HG02938 (cell line): ENCODE data around the gene LETM1.
A peak's percentile ranks its signal among the peaks of the same experiment; 100 is the strongest.

Experiments
- ATAC-seq: cut with Tn5 transposase; IDR thresholded peaks from one replicate; pipeline ENCODE4 v1.9.1; 2021; ENCODE audit warnings: mild to moderate bottlenecking, moderate library complexity; ENCODE audit not compliant: unreplicated experiment

LETM1 gene

GRCh38 chr4:1873291-1873690 is 17.3 kb upstream of the LETM1 start:
- ATAC-seq: no peak

GRCh38 chr4:1872870-1873269 is 16.9 kb upstream of the LETM1 start:
- ATAC-seq: no peak

- peak; percentile 9 for ATAC-seq
Observed at GRCh38 chr4:1871471-1872021, 15.6 kb upstream of the LETM1 start.

DNA sequence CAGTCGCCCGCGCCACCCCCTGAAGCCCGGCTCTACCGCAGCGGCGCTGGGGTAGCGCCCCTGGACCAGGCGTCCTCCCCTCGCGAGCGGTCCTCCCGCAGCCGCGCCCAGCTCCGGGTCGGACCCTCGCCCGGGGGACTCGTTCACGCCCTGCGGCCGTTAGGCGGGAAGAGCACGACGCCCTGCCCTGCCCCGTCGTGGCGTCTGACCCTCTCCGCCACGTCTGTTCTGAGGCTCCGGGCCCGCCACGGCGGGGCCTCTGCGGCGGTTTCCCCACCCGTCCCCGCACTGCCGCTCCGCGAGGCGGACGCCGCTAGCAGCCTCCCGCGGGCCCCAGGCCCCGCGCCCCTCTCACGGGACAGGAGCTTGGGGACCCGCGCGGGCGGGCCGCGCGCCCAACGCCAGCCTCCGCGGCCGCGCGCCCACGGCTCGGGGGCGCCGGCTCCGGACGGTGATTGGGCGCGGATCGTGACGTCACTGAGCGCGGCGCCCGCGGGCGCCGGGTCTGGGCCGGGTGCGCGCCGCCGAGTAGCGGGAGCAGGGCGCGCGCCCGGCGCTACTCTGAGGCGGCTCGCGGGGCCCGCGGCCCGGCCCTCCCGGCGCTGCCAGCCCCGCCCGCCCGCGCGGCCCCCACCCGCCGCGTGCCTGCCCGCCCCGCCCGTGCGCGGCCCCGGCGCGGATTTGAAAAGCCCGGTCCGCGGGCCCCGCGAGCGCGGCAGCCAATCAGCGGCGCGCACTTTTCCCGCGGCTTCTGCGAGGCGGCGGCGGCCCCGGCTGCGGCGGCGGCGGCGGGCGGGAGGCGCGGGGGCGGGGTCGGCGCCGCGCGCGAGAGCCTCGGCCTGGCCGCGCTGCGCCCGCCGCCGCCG is 14.9 kb upstream of the LETM1 start, which contains the start of gene NSD2:
Gene NSD2 (plus strand): TSS at position 816 of the 866 bp plus-strand sequence. CDS start 29,262 bp downstream, outside the sequence.
- peak; percentile 56 for ATAC-seq

GRCh38 chr4:1870328-1870577 is 14.3 kb upstream of the LETM1 start:
- peak; percentile 51 for ATAC-seq

- peak; percentile 5 for ATAC-seq
Observed at GRCh38 chr4:1869530-1870327, 13.8 kb upstream of the LETM1 start.

DNA sequence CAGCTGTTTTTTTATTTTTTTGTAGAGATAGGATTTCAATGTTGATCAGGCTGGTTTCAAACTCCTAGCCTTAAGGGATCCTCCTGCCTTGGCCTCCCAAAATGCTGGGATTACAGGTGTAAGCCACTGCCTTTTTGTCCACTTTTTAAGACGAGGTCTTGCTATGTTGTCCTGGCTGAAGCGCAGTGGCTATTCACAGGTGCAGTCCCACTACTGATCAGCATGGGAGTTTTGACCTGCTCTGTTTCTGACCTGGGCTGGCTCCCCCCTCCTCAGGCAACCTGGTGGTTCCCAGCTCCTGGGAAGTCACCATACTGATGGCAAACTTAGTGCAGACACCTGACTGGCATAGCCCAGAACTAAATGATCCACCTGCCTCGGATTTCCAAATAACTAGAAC is 13.0 kb upstream of the LETM1 start:
- no peak for ATAC-seq

DNA sequence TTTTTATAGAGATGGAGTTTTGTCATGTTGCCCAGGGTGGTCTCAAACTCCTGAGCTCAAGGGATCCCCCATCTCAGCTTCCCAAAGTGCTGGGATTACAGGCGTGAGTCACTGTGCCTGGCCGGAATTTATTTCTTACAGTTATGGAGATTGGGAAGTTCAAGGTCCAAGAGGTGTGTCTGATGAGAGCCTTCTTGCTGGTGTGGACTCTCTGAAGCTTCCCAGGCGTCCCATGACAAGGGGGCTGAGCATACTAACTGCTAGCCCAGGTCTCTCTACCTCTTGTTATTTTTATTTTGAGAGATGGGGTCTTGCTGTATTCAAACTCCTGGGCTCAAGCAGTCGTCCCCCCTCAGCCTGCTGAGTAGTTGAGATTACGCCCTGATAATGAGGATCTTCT is 12.3 kb upstream of the LETM1 start:
- ATAC-seq: no peak

DNA sequence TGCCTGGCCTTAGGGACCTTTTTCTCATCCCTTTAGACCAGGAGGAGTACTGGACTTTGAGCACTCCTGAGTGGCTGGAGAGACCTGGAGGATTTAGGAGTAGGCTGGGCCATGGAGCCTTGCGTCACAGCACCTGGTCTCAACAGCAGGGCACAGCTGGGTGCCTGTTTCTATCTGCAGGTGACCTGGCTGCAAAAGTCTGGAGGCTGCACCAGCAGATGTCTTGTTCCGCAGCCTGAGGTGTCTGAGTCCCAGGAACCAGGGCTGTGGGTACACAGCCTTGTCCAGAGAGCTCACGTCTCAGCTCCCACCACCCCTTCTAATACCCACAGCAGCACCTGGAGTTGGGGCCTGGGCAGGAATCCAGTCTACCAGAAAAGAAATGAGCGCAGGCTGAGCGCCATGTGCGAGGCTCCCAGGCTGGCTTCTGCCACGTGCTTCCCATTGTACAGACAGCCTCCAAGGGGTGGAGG is 10.3 kb upstream of the LETM1 start:
- ATAC-seq: no peak

DNA sequence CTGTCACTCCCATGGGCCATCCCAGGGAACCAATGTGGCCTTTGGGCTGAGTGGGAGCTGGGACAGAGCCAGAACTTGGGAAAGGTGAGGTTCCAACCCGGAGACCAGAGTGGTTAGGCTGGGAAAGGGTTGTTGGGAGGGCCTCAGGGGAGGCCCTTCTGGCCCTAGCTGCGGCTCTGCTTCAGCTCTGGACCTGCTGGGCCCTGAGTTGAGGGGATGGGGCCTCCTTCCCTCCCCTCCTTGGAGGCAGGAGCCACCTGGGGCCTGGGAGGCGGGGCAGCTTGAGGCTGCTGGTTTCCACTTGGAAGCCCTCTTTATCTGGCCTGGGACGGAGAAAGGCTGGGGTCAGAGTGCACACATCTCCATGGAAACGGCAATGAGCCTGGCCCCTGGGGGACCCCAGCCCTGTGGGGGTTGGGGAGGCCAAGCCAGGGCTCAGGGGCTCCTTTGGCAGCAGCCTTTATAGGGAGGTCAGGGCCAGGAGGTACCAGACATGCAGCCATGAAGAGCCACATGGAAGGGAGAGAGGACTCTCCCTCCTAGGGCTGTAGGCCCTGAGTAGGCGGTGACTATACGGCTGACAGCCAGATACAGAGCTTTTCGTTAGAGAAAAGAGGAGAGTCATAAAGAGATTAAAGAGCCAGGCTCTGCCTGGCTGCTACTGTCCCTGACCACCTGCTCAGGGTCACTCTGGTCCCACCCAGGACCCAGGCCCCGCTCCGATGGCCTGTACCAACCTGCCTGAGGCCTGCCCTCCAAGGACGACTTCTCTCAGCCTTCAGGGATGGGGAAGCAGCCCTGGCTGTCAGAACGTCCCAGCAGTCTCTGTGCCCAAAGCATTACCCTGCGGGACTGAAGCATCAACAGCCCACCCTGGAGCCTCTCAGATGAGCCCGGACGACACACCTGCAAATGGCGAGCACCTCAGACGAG is 8.4 kb upstream of the LETM1 start:
- no peak for ATAC-seq

DNA sequence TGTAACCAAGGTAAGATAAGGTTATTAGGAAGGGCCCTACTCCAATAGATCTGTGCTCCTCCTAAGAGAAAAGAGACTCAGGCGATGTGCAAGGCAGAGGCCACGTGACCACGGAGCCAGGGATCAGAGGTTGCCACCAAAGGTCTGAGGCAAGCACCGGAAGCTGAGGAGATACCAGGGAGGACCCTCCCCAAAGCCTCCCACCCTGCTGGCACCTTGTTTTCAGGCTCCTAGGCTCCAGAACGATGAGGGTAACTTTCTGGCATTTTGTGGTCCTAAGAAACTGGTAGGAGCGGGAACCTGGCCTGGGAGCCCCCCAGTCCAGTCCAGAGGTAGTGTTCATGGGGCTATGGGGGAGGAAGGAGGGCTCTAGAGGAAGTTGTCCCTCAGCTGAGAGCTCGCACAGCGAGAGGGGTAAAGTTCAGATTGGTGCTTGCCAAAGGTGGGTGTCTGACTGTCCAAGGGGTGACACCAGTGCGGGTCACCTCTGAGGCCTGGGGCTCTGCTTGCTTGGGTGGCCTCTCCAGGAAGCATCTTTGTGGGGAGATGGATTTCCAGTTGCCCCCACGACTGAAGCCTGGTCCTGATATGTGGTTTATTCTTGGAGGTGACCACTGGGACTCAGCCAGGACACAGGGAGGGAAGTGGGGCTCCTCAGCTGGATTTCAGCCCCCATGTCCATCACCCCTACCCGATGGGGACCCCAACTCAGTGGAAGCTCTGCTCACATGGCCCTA is 7.5 kb upstream of the LETM1 start:
- ATAC-seq: no peak

- no peak for ATAC-seq
Observed at GRCh38 chr4:1862961-1863296, 7.0 kb upstream of the LETM1 start.

- no peak for ATAC-seq
Observed at GRCh38 chr4:1862055-1862911, 6.3 kb upstream of the LETM1 start.

DNA sequence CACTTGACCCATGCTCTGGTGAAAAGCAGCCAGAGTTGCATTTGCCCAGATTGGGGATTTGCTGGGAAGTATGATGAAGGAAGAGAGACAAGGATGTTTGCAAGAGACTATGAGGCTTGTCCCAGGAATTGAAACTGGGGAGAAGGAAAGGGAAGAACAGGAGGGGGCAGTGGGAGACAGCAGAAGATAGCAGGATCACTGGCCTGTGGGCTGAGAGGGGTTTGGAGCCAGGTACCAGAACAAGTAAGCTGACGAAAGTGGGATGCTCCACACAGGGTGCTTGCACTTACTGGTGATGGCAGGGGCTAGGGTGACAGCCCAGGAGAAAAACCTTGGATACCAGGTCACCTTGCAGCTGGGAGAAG is 3.4 kb upstream of the LETM1 start:
- ATAC-seq: no peak

DNA sequence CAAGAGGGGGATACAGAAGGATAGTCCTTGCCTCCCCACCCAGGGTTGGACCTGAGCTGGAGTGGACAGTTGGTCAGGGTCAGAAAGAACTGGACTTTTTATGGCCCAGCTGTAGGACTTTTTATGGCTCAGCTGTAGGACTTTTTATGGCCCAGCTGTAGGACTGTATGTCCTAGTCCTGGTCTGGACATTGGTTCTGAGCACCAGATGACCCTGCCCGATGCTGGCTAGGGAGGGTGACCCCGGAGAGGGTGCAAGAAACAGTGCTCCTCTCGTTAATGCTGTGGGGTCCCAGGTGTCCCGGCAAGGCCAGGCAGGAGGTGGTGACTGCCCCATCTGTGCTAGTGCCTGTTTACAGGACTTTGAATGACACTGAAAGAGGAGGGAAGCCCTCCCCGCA is 2.0 kb upstream of the LETM1 start:
- ATAC-seq: no peak

DNA sequence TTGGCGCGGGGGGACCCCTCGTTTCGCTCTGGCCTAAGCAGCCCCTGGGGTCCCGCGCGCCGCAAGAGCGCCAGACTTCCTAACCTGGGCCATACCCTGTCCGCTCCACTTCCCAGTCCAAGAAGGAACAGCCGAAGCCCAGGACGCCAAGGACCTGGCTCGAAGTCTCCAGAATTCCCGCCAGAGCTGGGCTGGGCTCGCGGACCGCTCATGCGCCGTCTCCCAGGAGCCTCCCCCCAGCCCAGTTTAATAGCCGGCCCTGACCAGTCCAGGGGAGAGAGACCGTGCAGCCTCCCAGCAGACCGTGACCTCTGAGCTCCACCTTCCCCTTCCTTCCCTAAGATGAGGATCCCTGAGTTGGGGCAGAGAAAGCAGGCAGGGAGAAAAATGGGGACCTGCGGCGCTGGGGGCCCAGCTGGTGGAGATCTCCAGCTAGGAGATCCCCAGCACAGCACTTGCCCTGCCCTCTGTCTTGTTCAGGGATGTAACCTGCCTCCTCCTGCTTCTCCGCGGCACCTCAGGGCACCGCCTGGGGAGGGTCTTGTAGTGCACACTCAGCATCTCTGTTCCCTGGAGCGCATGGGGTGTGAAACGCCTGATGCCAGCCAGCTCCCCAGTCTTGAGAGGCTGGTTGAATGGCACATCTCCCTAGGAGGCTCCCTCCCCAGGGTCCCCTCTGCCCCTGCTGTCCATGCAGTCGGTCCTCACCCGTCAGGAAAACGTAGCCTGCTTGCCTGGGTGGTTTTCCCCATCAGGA is 1.2 kb upstream of the LETM1 start:
- no peak for ATAC-seq

DNA sequence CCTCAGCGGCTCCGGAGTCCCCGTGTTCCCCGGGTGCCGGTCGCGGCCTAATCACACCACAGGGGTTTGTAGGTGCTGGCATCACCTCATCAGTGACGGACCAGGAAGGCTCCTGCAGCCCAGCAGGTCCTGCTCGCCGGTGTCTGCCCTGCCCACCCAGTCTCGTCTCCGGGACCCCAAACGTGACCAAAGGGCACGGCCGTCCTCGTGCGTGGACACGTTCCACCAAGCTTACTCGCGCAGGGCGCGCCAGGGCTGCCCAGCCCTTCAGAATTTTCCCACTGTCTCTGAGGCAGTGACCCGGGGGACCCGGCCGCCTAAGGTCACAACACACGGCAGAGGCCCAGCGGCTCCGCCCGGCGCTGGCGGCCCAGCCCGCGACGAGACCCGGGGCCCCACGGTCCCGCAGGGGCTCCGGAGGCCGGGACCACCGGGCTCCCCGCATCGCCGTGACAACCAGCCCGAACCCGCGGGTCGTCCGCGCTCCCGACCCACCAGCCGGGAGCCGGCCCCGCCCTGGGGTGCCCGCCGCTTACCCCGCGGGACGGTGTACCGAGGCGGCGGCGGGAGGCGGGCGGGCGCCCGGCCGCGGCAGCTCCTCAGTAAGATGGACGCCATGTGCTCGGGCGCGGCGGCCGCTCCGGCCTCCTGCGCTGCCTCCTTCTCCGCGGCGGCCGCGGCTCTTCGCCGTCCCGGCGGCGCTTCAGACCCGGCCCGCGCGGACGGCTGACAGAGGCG is 454 bp downstream of the LETM1 start:
- ATAC-seq: peak; percentile 19

DNA sequence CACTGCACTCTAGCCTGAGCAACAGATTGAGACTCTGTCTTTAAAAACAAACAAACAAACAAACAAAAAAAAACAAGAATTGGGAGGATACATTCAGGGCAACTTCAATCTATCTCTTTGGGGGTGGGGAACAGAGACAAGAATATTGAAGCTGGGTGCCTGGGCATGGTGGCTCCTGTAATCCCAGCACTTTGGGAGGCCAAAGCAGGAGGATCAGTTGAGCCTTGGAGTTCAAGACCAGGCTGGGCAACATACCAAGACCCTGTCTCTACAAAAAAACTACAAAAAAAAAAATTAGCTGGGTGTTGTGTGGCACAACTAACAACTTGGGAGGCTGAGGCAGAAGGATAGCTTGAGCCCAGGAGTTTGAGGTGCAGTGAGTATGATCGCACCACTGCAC is 1.2 kb downstream of the LETM1 start:
- ATAC-seq: no peak
